Peyer's patch (tissue), 4 donors: Measurements from ENCODE around the gene ARHGEF1.

Experiments
- CTCF ChIP-seq, 6 experiments: fragments of 450-650 bp in 4 of 6; fragments of 200-600 bp in 2 of 6; sonication (generic) in 1 of 6; IDR thresholded peaks; one replicate each; pipeline ENCODE4 v1.5.1; 2017 to 2019; ENCODE audit warnings: antibody characterized with exemption in 6 of 6, mild to moderate bottlenecking in 3 of 6, moderate library complexity in 1 of 6
- POLR2A ChIP-seq, 2 donors: fragments of 450-650 bp; IDR thresholded peaks; one replicate each; pipeline ENCODE4 v1.5.1; 2017; ENCODE audit warnings: antibody characterized with exemption in 2 of 2, mild to moderate bottlenecking in 2 of 2, moderate library complexity in 2 of 2

DNA sequence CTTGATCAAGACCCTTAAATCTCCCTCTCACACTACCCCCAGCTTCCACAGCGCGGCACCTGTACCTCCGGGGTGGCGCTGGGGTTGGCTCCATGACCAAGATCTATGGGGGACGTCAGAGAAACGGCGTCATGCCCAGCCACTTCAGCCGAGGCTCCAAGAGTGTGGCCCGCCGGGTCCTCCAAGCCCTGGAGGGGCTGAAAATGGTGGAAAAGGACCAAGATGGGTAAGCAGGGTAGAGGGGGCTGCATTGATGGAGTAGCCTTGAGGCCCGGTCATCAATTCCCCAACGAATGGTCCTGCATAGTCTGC lies 14.0 kb upstream of the ARHGEF1 start:
- TF ChIP-seq CTCF (IDR thresholded peaks at IDR 0.05) (no peak), POLR2A (IDR thresholded peaks at IDR 0.05) (no peak)
